ENCODE measurements around the gene IL12RB1. TPM values are rescaled to one million over a fixed set of nuclear protein-coding genes. Genes with fewer than 3 reads are reported as not detected.

The IL12RB1 gene
- total and polyA plus RNA-seq, 12 donors = 0.28 to 7.4 (median 1.8) TPM; not detected in 1

DNA sequence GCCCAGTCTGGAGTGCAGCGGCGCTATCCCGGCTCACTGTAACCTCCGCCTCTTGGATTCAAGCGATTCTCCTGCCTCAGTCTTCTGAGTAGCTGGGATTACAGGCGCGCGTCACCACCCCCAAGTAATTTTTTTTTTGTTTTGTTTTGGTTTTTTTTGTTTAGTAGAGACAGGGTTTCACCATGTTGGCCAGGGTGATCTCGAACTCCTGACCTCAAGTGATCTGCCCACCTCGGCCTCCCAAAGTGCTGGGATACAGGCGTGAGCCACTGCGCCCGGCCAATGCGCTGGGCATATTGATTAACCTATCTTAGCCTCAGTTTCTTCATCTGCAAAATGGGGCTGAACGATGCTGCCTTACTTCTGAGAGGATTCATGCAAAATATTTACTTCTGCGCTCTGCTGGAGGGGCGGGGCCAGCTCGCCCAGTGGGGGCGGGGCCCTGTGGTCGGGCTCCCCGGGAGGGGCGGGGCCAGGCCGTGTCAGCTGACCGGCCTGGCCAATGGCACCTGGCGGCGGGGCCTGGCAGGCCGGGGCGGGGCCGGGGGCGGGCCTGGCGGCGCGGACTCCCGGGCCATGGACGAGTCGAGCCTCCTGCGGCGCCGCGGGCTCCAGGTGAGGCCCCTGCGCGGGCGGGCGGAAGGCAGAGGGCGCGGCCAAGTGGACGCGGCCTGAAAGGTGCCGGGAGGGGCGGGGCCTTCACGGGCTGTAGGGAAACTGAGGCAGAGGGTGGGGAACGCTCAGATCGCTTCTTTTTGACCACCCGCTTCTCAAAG lies 10.7 kb upstream of the IL12RB1 start, which contains the start of gene MAST3:
MAST3 (plus strand) TSS at position 562 of the 776 bp plus-strand sequence; CDS start at position 577, 15 bp downstream.
- intact Hi-C loops (cut with DNase I) = no loop called here
- no peaks in the 10 kb centered on the region for H3K9me3 ChIP-seq (replicated peaks in 1 of 3)
- H3K36me3 ChIP-seq (replicated peaks in 1 of 2) = no peaks in the 10 kb centered on the region
- no peak within 1 kb of the TSS for H3K27ac ChIP-seq
- 21 to 71% (median 33%) methylated on average over 16 to 54 of the region's 54 CpGs for WGBS, 4 donors
- DNase-seq = peak; percentile 82 to 94 (median 89)
- peak within 1 kb of the TSS in 2 of 4 donors; percentile 43 to 69 for H3K4me3 ChIP-seq
- TF ChIP-seq, protein P1, sequence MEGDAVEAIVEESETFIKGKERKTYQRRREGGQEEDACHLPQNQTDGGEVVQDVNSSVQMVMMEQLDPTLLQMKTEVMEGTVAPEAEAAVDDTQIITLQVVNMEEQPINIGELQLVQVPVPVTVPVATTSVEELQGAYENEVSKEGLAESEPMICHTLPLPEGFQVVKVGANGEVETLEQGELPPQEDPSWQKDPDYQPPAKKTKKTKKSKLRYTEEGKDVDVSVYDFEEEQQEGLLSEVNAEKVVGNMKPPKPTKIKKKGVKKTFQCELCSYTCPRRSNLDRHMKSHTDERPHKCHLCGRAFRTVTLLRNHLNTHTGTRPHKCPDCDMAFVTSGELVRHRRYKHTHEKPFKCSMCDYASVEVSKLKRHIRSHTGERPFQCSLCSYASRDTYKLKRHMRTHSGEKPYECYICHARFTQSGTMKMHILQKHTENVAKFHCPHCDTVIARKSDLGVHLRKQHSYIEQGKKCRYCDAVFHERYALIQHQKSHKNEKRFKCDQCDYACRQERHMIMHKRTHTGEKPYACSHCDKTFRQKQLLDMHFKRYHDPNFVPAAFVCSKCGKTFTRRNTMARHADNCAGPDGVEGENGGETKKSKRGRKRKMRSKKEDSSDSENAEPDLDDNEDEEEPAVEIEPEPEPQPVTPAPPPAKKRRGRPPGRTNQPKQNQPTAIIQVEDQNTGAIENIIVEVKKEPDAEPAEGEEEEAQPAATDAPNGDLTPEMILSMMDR (IDR thresholded peaks at IDR 0.05) = no peak
- no peak for TF ChIP-seq POLR2A (IDR thresholded peaks at IDR 0.05)
- H3K4me1 ChIP-seq (replicated peaks in 1 of 2) = peaks cover 7 to 16% of the 10 kb centered on the region in 2 donors
- no peaks in the 10 kb centered on the region for H3K27me3 ChIP-seq

GRCh38 chr19:18096258-18096657 lies 9.5 kb upstream of the IL12RB1 start:
- no peak for DNase-seq
- TF ChIP-seq, protein P1 (IDR thresholded peaks at IDR 0.05) = no peak
- TF ChIP-seq POLR2A (IDR thresholded peaks at IDR 0.05) = no peak
- H3K4me3 ChIP-seq = no peak overlapping the region
- intact Hi-C loops (cut with DNase I) = no loop called here
- no peaks in the 10 kb centered on the region for H3K36me3 ChIP-seq (replicated peaks in 1 of 2)
- peaks cover 7 to 16% of the 10 kb centered on the region in 2 donors for H3K4me1 ChIP-seq (replicated peaks in 1 of 2)
- 81 to 95% (median 90%) methylated on average over 2 of the region's 2 CpGs for WGBS, 4 donors
- H3K27ac ChIP-seq = no peak overlapping the region
- no peaks in the 10 kb centered on the region for H3K27me3 ChIP-seq
- no peaks in the 10 kb centered on the region for H3K9me3 ChIP-seq (replicated peaks in 1 of 3)

DNA sequence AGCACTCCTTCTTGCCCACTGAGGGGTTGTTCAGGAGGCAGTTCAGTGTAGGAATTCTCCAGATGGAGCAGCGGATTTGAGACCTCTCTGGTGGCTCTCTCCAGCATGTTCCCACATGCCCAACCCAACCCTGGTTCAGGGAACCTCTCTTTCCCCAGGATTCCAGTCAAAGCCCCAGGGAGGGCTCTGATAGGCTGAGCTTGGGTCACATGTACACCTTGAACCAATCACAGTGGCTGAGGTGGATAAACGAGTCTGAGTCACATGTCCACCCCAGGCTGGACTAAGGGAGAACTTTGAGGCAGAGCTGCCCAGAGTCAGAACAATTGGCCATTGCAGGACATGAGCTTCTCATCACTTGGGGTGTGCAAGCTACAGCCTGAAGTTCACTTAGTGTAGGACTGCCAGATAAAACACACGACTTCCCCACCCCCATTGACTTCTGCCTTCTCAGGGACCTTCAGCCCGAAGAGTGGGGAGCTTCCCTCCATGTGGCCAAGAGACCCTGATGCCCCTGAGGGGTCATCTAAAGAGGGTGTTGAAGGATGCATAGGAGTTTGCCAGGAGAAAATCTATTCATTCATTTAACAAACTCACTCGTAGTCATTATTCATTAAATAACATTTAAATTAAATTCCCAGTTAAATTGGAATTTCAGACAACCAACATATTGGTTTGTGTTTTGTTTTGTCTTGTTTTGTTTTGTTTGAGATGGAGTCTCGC lies 6.9 kb upstream of the IL12RB1 start:
- no peak for DNase-seq
- Histone ChIP-seq H3K36me3 (replicated peaks in 1 of 2) (no peaks in the 10 kb centered on the region), H3K4me3 (no peak overlapping the region), H3K9me3 (replicated peaks in 1 of 3) (no peaks in the 10 kb centered on the region), H3K27ac (no peak overlapping the region), H3K27me3 (no peaks in the 10 kb centered on the region), H3K4me1 (replicated peaks in 1 of 2) (peaks cover 7 to 15% of the 10 kb centered on the region in 2 donors)
- intact Hi-C loops (cut with DNase I) = no loop called here
- TF ChIP-seq, protein P1 (IDR thresholded peaks at IDR 0.05) = no peak
- TF ChIP-seq POLR2A (IDR thresholded peaks at IDR 0.05) = no peak
- WGBS, 4 donors = 66 to 71% (median 70%) methylated on average over 6 of the region's 6 CpGs

- Histone ChIP-seq H3K36me3 (replicated peaks in 1 of 2) (no peaks in the 10 kb centered on the region), H3K4me3 (no peak overlapping the region), H3K9me3 (replicated peaks in 1 of 3) (no peaks in the 10 kb centered on the region), H3K4me1 (replicated peaks in 1 of 2) (peaks cover 0 to 7% of the 10 kb centered on the region in 2 donors), H3K27ac (peak overlapping the region in 2 of 5 donors; percentile 30 to 69), H3K27me3 (no peaks in the 10 kb centered on the region)
- peak in 6 of 7 donors; percentile 42 to 69 (median 50) for DNase-seq
- 51 to 63% (median 53%) methylated on average over 6 to 12 of the region's 12 CpGs for WGBS, 4 donors
- intact Hi-C loops (cut with DNase I) = no loop called here
- TF ChIP-seq, protein P1 (IDR thresholded peaks at IDR 0.05) = no peak
- no peak for TF ChIP-seq POLR2A (IDR thresholded peaks at IDR 0.05)
These were observed 4.5 kb upstream of the IL12RB1 start for GRCh38 chr19:18091217-18091608.

Measured in adrenal gland (tissue), 12 donors.